GM18511 (cell line): ENCODE data around the gene GZF1.

ENCODE experiments used
- ATAC-seq: cut with Tn5 transposase; IDR thresholded peaks from one replicate; pipeline ENCODE4 v1.9.1; 2021; ENCODE audit warnings: mild to moderate bottlenecking, moderate library complexity; ENCODE audit not compliant: unreplicated experiment

GZF1 gene

DNA sequence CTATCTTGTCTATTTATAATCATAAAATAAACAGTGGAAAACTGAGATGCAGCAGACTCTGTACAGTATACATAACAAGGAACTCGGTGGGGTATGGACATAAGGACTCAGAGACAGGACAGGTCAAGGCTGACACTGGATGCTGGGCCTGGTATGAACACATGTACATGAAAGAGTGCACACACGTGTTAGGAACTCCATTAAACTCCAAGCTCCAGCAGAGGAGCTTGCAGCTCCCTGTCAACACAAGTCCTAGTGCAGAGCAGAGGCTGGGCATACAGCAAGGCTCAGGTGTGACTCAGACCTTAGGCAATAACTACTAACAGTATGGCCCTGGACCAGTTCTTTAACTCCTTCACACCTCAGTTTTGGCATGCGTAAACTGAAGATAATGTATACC lies 42.2 kb downstream of the GZF1 start:
- no peak for ATAC-seq

- ATAC-seq, result no peak
Observed at GRCh38 chr20:23406880-23407279, 44.9 kb downstream of the GZF1 start.

DNA sequence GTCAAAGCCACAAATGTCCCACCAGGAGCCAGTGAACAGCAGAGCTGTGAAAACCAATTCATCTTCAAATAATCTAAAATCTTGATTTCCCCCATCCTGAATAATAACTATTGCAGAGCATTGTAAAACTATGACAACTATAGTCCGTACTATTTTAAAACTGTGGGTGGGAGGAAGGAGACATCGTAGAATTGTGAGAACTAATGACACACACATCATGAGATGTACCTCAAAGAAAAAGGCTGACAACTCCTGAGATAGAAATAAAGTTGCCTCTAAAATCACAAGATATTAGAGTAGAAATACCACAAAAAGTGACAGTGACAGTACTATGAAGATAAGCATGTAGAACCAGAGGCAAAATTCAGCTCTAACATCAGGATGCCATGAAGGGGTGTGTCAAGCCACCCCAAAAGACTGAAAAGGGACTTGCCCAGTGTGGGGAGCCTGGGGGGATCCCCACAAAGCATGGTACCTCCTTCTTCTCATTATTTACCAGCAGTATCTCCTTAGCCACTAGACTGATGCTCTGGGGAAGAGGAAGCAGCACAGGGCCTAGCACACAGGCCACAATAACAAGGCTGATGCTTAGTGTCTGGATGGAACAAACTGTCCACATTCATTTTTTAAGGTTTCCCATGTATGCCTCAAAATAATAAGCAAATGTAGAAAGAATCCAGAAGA lies 45.9 kb downstream of the GZF1 start:
- peak; percentile 96 for ATAC-seq

GRCh38 chr20:23408957-23409356 lies 47.0 kb downstream of the GZF1 start:
- no peak for ATAC-seq

GRCh38 chr20:23409800-23410199 lies 47.8 kb downstream of the GZF1 start:
- ATAC-seq, result no peak

DNA sequence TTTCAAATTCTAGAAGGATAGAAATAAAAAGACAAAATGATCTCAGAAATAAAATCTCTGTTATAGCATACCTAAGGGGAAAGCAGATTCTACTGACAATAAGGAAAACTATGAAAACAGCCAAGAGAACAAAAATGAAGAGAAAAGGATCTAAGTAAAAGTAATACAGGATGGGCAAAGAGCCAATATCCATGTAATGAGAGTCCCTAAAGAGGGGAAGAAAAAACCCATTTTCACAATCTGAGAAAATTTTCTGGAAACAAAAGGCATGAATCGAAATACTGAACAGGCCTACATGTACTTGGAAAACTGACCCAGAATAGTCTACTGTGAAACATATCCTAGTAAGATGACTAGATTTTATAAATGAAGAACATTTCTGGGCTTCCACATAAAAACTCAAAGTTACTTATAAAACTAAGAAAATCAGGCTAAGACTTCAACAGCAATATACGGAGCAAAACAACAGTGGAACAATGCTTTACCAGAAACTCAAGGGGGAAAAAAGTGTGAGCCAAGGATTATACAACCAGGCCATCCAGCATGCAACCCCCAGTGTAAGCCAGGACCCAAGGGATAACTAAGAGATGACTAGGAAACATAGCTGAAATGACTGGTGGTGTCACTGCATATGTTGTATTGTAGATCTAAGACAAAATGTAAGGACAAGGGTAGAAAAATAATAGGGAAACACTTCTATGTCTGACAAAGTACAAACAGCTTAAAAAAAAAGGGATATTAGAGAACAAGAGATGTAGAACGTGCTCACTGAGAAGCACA lies 49.1 kb downstream of the GZF1 start:
- no peak for ATAC-seq

- no peak for ATAC-seq
Observed at GRCh38 chr20:23412026-23412425, 50.0 kb downstream of the GZF1 start.

DNA sequence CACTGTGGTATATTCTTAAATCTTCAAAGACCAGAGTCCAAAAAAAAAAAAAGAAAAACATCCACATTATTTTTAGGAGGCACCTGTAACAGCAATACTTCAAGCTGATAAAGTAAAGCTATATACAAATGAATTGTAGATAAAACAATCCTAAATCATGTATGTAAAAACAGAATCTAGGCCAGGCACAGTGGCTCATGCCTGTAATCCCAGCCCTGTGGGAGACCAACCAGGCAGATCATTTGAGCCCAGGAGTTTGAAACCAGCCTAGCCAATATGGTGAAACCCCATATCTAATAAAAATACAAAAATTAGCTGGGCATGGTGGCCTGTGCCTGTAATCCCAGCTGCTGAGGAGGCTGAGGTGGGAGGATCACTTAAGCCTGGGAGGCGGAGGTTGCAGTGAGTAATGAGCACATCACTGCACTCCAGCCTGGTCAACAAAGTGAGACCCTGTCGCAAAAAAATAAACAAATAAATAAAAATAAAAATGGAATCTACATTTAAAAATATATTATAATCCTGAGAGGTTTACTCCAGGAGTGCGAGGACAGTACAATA lies 52.0 kb downstream of the GZF1 start:
- ATAC-seq, result no peak

- no peak for ATAC-seq
Observed at GRCh38 chr20:23414526-23415188, 52.7 kb downstream of the GZF1 start.

GRCh38 chr20:23415555-23415954 lies 53.6 kb downstream of the GZF1 start:
- no peak for ATAC-seq

- ATAC-seq, result no peak
Observed at GRCh38 chr20:23415959-23416583, 54.1 kb downstream of the GZF1 start.

- no peak for ATAC-seq
Observed at GRCh38 chr20:23417861-23418260, 55.9 kb downstream of the GZF1 start.

GRCh38 chr20:23419657-23419994 lies 57.6 kb downstream of the GZF1 start:
- no peak for ATAC-seq

GRCh38 chr20:23419995-23420901 lies 58.3 kb downstream of the GZF1 start:
- peak; percentile 36 for ATAC-seq

- peak; percentile 95 for ATAC-seq
Observed at GRCh38 chr20:23420943-23421931, 59.3 kb downstream of the GZF1 start, which contains the start of gene NAPB. Gene NAPB (minus strand): TSS chr20:23421488. CDS start chr20:23421402, 86 bp downstream.
